H1 (cell line): ENCODE measurements around the gene SLC25A40. TPM values are rescaled to one million over a fixed set of nuclear protein-coding genes. Genes with fewer than 3 reads are reported as not detected.
A peak's percentile ranks its signal among the peaks of the same experiment; 100 is the strongest.

Source experiments
- CTCF ChIA-PET: fragments of 300-600 bp; sonication (Branson Sonifier 250); formaldehyde crosslinking; loops from one replicate; lab custom pipeline; 2021; ENCODE audit not compliant: partially characterized antibody; lab: Charles Lee
- POLR2A ChIA-PET: fragments of 300-600 bp; sonication (Branson Sonifier 250); formaldehyde crosslinking; loops from one replicate; lab custom pipeline; 2021; ENCODE audit warnings: inconsistent platforms; ENCODE audit not compliant: partially characterized antibody; lab: Charles Lee
- DNase-seq, 2 experiments: peaks; one replicate each; pipeline versions ENCODE4 v3.0.0 to v3.0.0-alpha.2; 2010 to 2022; ENCODE audit warnings: low spot score in 2 of 2, low read depth in 1 of 2, mixed read lengths in 1 of 2
- FAIRE-seq: peaks from 2 replicates; lab custom pipeline; 2011; peaks lifted over from hg19 to GRCh38; lab: Jason Lieb, UNC
- H2AFZ ChIP-seq: 2 replicates; pipeline ENCODE4 v1.8.1; 2012; ENCODE audit warnings: low read length, inconsistent platforms
- H2AK5ac ChIP-seq: 2 replicates; pipeline ENCODE4 v1.6.1; 2013; ENCODE audit warnings: low read depth, low read length
- H2BK120ac ChIP-seq: replicated peaks from 2 replicates; pipeline ENCODE3; 2013; ENCODE audit warnings: low read depth, low read length, inconsistent platforms
- H2BK12ac ChIP-seq: 2 replicates; pipeline ENCODE4 v1.6.1; 2013; ENCODE audit warnings: low read depth, low read length
- H2BK15ac ChIP-seq: 2 replicates; pipeline ENCODE4 v1.6.1; 2013; ENCODE audit warnings: low read length
- H2BK20ac ChIP-seq: 2 replicates; pipeline ENCODE4 v1.6.1; 2013; ENCODE audit warnings: low read length
- H2BK5ac ChIP-seq: 2 replicates; pipeline ENCODE4 v1.6.1; 2013; ENCODE audit warnings: low read depth, low read length
- H3K14ac ChIP-seq: 2 replicates; pipeline ENCODE4 v1.6.1; 2013; ENCODE audit warnings: inconsistent platforms; ENCODE audit not compliant: insufficient read length
- H3K18ac ChIP-seq: 2 replicates; pipeline ENCODE4 v1.6.1; 2013; ENCODE audit warnings: low read length; ENCODE audit errors: extremely low read depth
- H3K23ac ChIP-seq: 2 replicates; pipeline ENCODE4 v1.6.1; 2013; ENCODE audit warnings: inconsistent platforms; ENCODE audit not compliant: insufficient read length
- H3K23me2 ChIP-seq: 2 replicates; pipeline ENCODE4 v1.6.1; 2013; ENCODE audit warnings: low read depth, low read length
- H3K27ac ChIP-seq: 2 replicates; pipeline ENCODE4 v1.6.1; 2011; ENCODE audit warnings: low read depth, low read length, inconsistent platforms
- H3K27me3 ChIP-seq, 4 experiments: replicated peaks in 1 of 4; 1 replicate in 1 of 4; 2 replicates in 3 of 4; pipeline versions ENCODE4 v1.6.1 to v1.8.1; 2011 to 2013; ENCODE audit warnings: low read length in 3 of 4, mild to moderate bottlenecking in 3 of 4, inconsistent platforms in 2 of 4, mixed read lengths in 2 of 4, moderate library complexity in 1 of 4; ENCODE audit not compliant: control insufficient read depth in 3 of 4, insufficient read depth in 3 of 4; ENCODE audit errors: extremely low read depth in 1 of 4
- H3K36me3 ChIP-seq, 4 experiments: 2 replicates each; pipeline versions ENCODE4 v1.6.1 to v1.8.1; 2011 to 2013; ENCODE audit warnings: mild to moderate bottlenecking in 4 of 4, low read length in 3 of 4, moderate library complexity in 2 of 4, control low read depth in 1 of 4, inconsistent platforms in 1 of 4; ENCODE audit not compliant: insufficient read depth in 4 of 4, control insufficient read depth in 2 of 4
- H3K4ac ChIP-seq: replicated peaks from 2 replicates; pipeline ENCODE3; 2013; ENCODE audit warnings: low read length, low read depth, mixed read lengths, inconsistent platforms; ENCODE audit not compliant: insufficient read length
- H3K4me1 ChIP-seq, 4 experiments: replicated peaks in 1 of 4; 1 replicate in 1 of 4; 2 replicates in 3 of 4; pipeline versions ENCODE4 v1.6.1 to v1.8.1; 2011 to 2013; ENCODE audit warnings: low read length in 3 of 4, inconsistent platforms in 2 of 4, mixed read lengths in 1 of 4; ENCODE audit not compliant: insufficient read depth in 4 of 4, control insufficient read depth in 3 of 4
- H3K4me2 ChIP-seq, 2 experiments: 2 replicates each; pipeline versions ENCODE4 v1.6.1 to v1.8.1; 2011 to 2013; ENCODE audit warnings: low read depth in 2 of 2, low read length in 2 of 2, control low read depth in 1 of 2, inconsistent platforms in 1 of 2, mild to moderate bottlenecking in 1 of 2; ENCODE audit not compliant: insufficient read depth in 1 of 2
- H3K4me3 ChIP-seq, 4 experiments: fragments of 200-600, 300-600 bp in 1 of 4; sonication (generic), shearing (Covaris generic), sonication (Bioruptor Twin) in 1 of 4; 2 replicates each; pipeline versions ENCODE4 v1.5.1 to v1.8.1; 2011 to 2016; ENCODE audit warnings: low read length in 4 of 4, low read depth in 3 of 4, control low read depth in 2 of 4, inconsistent platforms in 2 of 4, mild to moderate bottlenecking in 2 of 4, mixed read lengths in 1 of 4, moderate library complexity in 1 of 4; ENCODE audit not compliant: insufficient read depth in 2 of 4; ENCODE audit errors: extremely low read depth in 1 of 4
- H3K56ac ChIP-seq: replicated peaks from 2 replicates; pipeline ENCODE3; 2013; ENCODE audit warnings: low read depth, mild to moderate bottlenecking, mixed read lengths, low read length, inconsistent platforms; ENCODE audit not compliant: insufficient read length
- H3K79me1 ChIP-seq: 2 replicates; pipeline ENCODE4 v1.6.1; 2013; ENCODE audit warnings: low read depth, low read length, control low read depth
- H3K79me2 ChIP-seq, 2 experiments: 2 replicates each; pipeline versions ENCODE4 v1.6.1 to v1.8.1; 2012 to 2013; ENCODE audit warnings: low read length in 2 of 2, mild to moderate bottlenecking in 2 of 2, inconsistent platforms in 1 of 2; ENCODE audit not compliant: insufficient read depth in 2 of 2, control insufficient read depth in 1 of 2
- H3K9ac ChIP-seq, 4 experiments: replicated peaks in 1 of 4; 1 replicate in 1 of 4; 2 replicates in 3 of 4; pipeline versions ENCODE4 v1.6.1 to v1.8.1; 2011 to 2013; ENCODE audit warnings: low read depth in 3 of 4, low read length in 3 of 4, control low read depth in 2 of 4, mild to moderate bottlenecking in 2 of 4, moderate library complexity in 2 of 4, inconsistent platforms in 1 of 4; ENCODE audit errors: extremely low read depth in 1 of 4
- H3K9me3 ChIP-seq, 2 experiments: 2 replicates each; pipeline versions ENCODE4 v1.6.1 to v1.8.1; 2012 to 2013; ENCODE audit warnings: mild to moderate bottlenecking in 2 of 2, moderate library complexity in 2 of 2, control low read depth in 1 of 2, inconsistent platforms in 1 of 2, low read depth in 1 of 2, low read length in 1 of 2, mixed read lengths in 1 of 2; ENCODE audit not compliant: insufficient read depth in 2 of 2
- H4K20me1 ChIP-seq, 2 experiments: replicated peaks in 1 of 2; 2 replicates each; pipeline versions ENCODE3 to v1.8.1; 2011 to 2013; ENCODE audit warnings: inconsistent platforms in 2 of 2, low read length in 2 of 2, mild to moderate bottlenecking in 1 of 2; ENCODE audit not compliant: insufficient read depth in 2 of 2, control insufficient read depth in 1 of 2
- H4K5ac ChIP-seq: 2 replicates; pipeline ENCODE4 v1.6.1; 2013; ENCODE audit warnings: low read length, low read depth, mixed read lengths, inconsistent platforms; ENCODE audit not compliant: insufficient read length
- H4K8ac ChIP-seq: 2 replicates; pipeline ENCODE4 v1.8.0; 2013; ENCODE audit warnings: mild to moderate bottlenecking, moderate library complexity, low read length, inconsistent platforms; ENCODE audit not compliant: insufficient read depth; ENCODE audit errors: extremely low read depth
- H4K91ac ChIP-seq: replicated peaks from 2 replicates; pipeline ENCODE3; 2013; ENCODE audit warnings: low read length, mixed read lengths, inconsistent platforms; ENCODE audit not compliant: insufficient read length
- BACH1 ChIP-seq: IDR thresholded peaks from 2 replicates; pipeline ENCODE4 v1.6.1; 2012; ENCODE audit warnings: low read length, improper control_type of control experiment
- CEBPB ChIP-seq: IDR thresholded peaks from 2 replicates; pipeline ENCODE4 v1.6.1; 2012; ENCODE audit warnings: low read depth, low read length
- CTCF ChIP-seq, 3 experiments: IDR thresholded peaks; 1 replicate in 2 of 3; 2 replicates in 1 of 3; pipeline versions ENCODE4 v1.5.1 to v1.6.1; 2011; ENCODE audit warnings: low read length in 3 of 3, mild to moderate bottlenecking in 3 of 3, inconsistent platforms in 2 of 3, low read depth in 1 of 3, moderate library complexity in 1 of 3; ENCODE audit not compliant: insufficient read depth in 1 of 3; ENCODE audit errors: control extremely low read depth in 1 of 3
- EGR1 ChIP-seq: IDR thresholded peaks from 2 replicates; pipeline ENCODE4 v1.6.1; 2011; ENCODE audit warnings: low read depth, low read length, borderline replicate concordance
- MAFK ChIP-seq: IDR thresholded peaks from 2 replicates; pipeline ENCODE4 v1.6.1; 2012; ENCODE audit warnings: low read depth, mild to moderate bottlenecking, improper control_type of control experiment, low read length
- RAD21 ChIP-seq, 2 experiments: IDR thresholded peaks in 1 of 2; conservative IDR thresholded peaks in 1 of 2; 2 replicates each; pipeline ENCODE4 v1.6.1; 2011; ENCODE audit warnings: low read depth in 2 of 2, low read length in 2 of 2, improper control_type of control experiment in 1 of 2, inconsistent platforms in 1 of 2, mild to moderate bottlenecking in 1 of 2, moderate library complexity in 1 of 2
- TAF1 ChIP-seq: IDR thresholded peaks from 2 replicates; pipeline ENCODE4 v1.6.1; 2011; ENCODE audit warnings: mild to moderate bottlenecking, low read depth, low read length
- polyA plus RNA-seq, 7 experiments: library from polyadenylated mRNA; depleted of rRNA in 3 of 7; stranded (reverse) in 5 of 7; unstranded in 2 of 7; fragments of >200 nt in 5 of 7; fragments of 200-250 nt in 2 of 7; gene quantifications; 1 replicate in 5 of 7; 2 replicates in 1 of 7; 4 replicates in 1 of 7; pipeline versions ENCODE4 v1.2.1 to v1.2.3, GENCODE V29; 2011 to 2013; ENCODE audit warnings: missing spikeins in 2 of 7, mixed read lengths in 2 of 7
- total RNA-seq: library from RNA; stranded (reverse); fragmentation: NEBNext Ultra II Directional; extraction: Animal tissue kit (Norgen Biotek cat#: 25700); gene quantifications from 2 replicates; pipeline ENCODE4 v1.2.1, GENCODE V29; 2021

The SLC25A40 gene
- total and polyA plus RNA-seq, 2 of the 8 experiments (the other 6 are each of a cell fraction or from before 2014, with no cell fraction given) = 6.5 to 17.3 TPM

GRCh38 chr7:87784424-87784823 lies 91.7 kb downstream of the SLC25A40 start:
- H3K27ac ChIP-seq = no peak overlapping the region
- no peak overlapping the region for H2AFZ ChIP-seq
- H3K4ac ChIP-seq = no peak overlapping the region
- no peaks in the 10 kb centered on the region for H3K4me1 ChIP-seq
- DNase-seq = no peak
- no peaks in the 10 kb centered on the region for H3K9me3 ChIP-seq
- H2BK12ac ChIP-seq = no peak overlapping the region
- no peaks in the 10 kb centered on the region for H3K27me3 ChIP-seq
- no peak for TF ChIP-seq CEBPB
- TF ChIP-seq CTCF (IDR thresholded peaks at IDR 0.05; ENCODE audit: control extremely low read depth in 1 of 3, insufficient read depth in 1 of 3, low read depth in 1 of 3, low read length in 3 of 3) = peak in 1 of 3 experiments; percentile 16; a peak in 2 of 4 replicates
- TF ChIP-seq RAD21 (IDR thresholded peaks at IDR 0.05 in 1 of 2, conservative IDR thresholded peaks at IDR 0.05 in 1 of 2; ENCODE audit: low read depth in 2 of 2, low read length in 2 of 2) = peak; percentile 37 to 48
- TF ChIP-seq EGR1 = no peak
- TF ChIP-seq TAF1 = no peak
- peak; percentile 96 for TF ChIP-seq MAFK
- 0 out of 2 replicates have a peak, but pooled peaks have one; percentile 11 for TF ChIP-seq BACH1
- H3K4me2 ChIP-seq = no peak overlapping the region
- no peak for FAIRE-seq
- no peak overlapping the region for H4K8ac ChIP-seq
- ChIA-PET CTCF (interaction anchor here (0.9 to 3.3 kb wide), 9 partner anchors 9 to 385 kb away, joined by 3 to 13 read pairs (median 3); no protein-coding TSS in a partner anchor), POLR2A (no interaction called here)
- no peaks in the 10 kb centered on the region for H3K79me2 ChIP-seq
- H4K20me1 ChIP-seq = peaks cover 0 to 1% of the 10 kb centered on the region in 2 experiments
- H3K56ac ChIP-seq = no peak overlapping the region
- no peaks in the 10 kb centered on the region for H3K23me2 ChIP-seq
- H3K23ac ChIP-seq = no peak overlapping the region
- no peak overlapping the region for H3K4me3 ChIP-seq
- H4K91ac ChIP-seq = no peak overlapping the region
- H2BK20ac ChIP-seq = no peak overlapping the region
- no peak overlapping the region for H2BK5ac ChIP-seq
- no peak overlapping the region for H2BK120ac ChIP-seq
- H3K14ac ChIP-seq = no peak overlapping the region
- no peak overlapping the region for H3K9ac ChIP-seq
- no peaks in the 10 kb centered on the region for H3K36me3 ChIP-seq
- no peak overlapping the region for H4K5ac ChIP-seq
- H3K18ac ChIP-seq = no peak overlapping the region
- no peak overlapping the region for H2BK15ac ChIP-seq
- H3K79me1 ChIP-seq = no peaks in the 10 kb centered on the region
- no peak overlapping the region for H2AK5ac ChIP-seq
